HCT116 (cell line): ENCODE results near the gene ZFHX3. TPM values are rescaled to one million over a fixed set of nuclear protein-coding genes. Genes with fewer than 3 reads are reported as not detected.

Source experiments
- ATAC-seq: fragments of 200-7000 bp; cut with Tn5 transposase; 2 replicates; pipeline ENCODE4 v1.9.1; 2020; ENCODE audit warnings: mild to moderate bottlenecking, moderate library complexity
- BruUV-seq: library from RNA; stranded (reverse); fragments of 400-500 nt; replicated peaks from 2 replicates; lab custom pipeline; 2021; lab: Mats Ljungman, UMichigan
- CTCF ChIA-PET: fragments of 300-600 bp; sonication (Branson Sonifier 250); formaldehyde crosslinking; loops from one replicate; lab custom pipeline; 2021; ENCODE audit warnings: antibody characterized with exemption; lab: Charles Lee
- POLR2A ChIA-PET: fragments of 300-600, 350-600 bp; sonication (Branson Sonifier 250); formaldehyde crosslinking; loops from one replicate; lab custom pipeline; 2021; ENCODE audit warnings: antibody characterized with exemption; lab: Charles Lee
- RAD21 ChIA-PET, 2 experiments: fragments of 300-600 bp; sonication (Branson Sonifier 250); formaldehyde crosslinking; loops; one replicate each; lab custom pipeline; 2023; ENCODE audit warnings: low total read pairs in 2 of 2; ENCODE audit not compliant: uncharacterized antibody in 2 of 2, unreplicated experiment in 2 of 2, low non-redundant PET in 1 of 2; lab: Charles Lee
- DNase-seq: peaks from one replicate; pipeline ENCODE4 v3.0.0-alpha.2; 2010; ENCODE audit warnings: low read depth, low spot score
- H2AFZ ChIP-seq: fragments of 200-600 bp; shearing (Covaris generic), sonication (generic); 2 replicates; pipeline ENCODE4 v1.6.1; 2017; ENCODE audit warnings: low read depth, mixed run types, mixed read lengths, antibody characterized with exemption, low read length; ENCODE audit not compliant: poor library complexity, severe bottlenecking
- H3K27ac ChIP-seq: 2 replicates; pipeline ENCODE4 v1.5.1; 2012; ENCODE audit warnings: low read depth, low read length
- H3K27me3 ChIP-seq: fragments of 200-600 bp; sonication (generic); 2 replicates; pipeline ENCODE4 v1.6.1; 2016; ENCODE audit warnings: mixed run types, low read length, mixed read lengths; ENCODE audit not compliant: insufficient read depth
- H3K36me3 ChIP-seq, 2 experiments: fragments of 200-500 bp in 1 of 2; fragments of 200-600 bp in 1 of 2; sonication (Bioruptor generic) in 1 of 2; sonication (generic) in 1 of 2; 2 replicates each; pipeline versions ENCODE4 v1.5.1 to v1.6.1; 2014 to 2016; ENCODE audit warnings: low read length in 2 of 2, inconsistent platforms in 1 of 2, mixed read lengths in 1 of 2, mixed run types in 1 of 2; ENCODE audit not compliant: insufficient read depth in 2 of 2, control insufficient read depth in 1 of 2
- H3K4me1 ChIP-seq, 2 experiments: fragments of 200-600 bp in 1 of 2; sonication (generic) in 1 of 2; 2 replicates each; pipeline versions ENCODE4 v1.5.1 to v1.6.1; 2012 to 2017; ENCODE audit warnings: low read length in 2 of 2, inconsistent platforms in 1 of 2, mild to moderate bottlenecking in 1 of 2, mixed read lengths in 1 of 2, mixed run types in 1 of 2, moderate library complexity in 1 of 2; ENCODE audit not compliant: insufficient read depth in 2 of 2, control insufficient read depth in 1 of 2
- H3K4me2 ChIP-seq: fragments of 200-600 bp; sonication (generic); 2 replicates; pipeline ENCODE4 v1.6.1; 2017; ENCODE audit warnings: mixed run types, low read length, mixed read lengths
- H3K4me3 ChIP-seq, 2 experiments: fragments of 200-600 bp in 1 of 2; sonication (generic) in 1 of 2; replicated peaks in 1 of 2; 2 replicates each; pipeline ENCODE4 v1.5.1; 2011 to 2016; ENCODE audit warnings: low read length in 2 of 2, control low read depth in 1 of 2, low read depth in 1 of 2, mild to moderate bottlenecking in 1 of 2, mixed read lengths in 1 of 2, mixed run types in 1 of 2
- H3K79me2 ChIP-seq: fragments of 200-600 bp; sonication (generic); 2 replicates; pipeline ENCODE4 v1.6.1; 2017; ENCODE audit warnings: mild to moderate bottlenecking, mixed run types, low read length, moderate library complexity, mixed read lengths; ENCODE audit not compliant: insufficient read depth
- H3K9ac ChIP-seq: fragments of 200-600 bp; sonication (generic); 2 replicates; pipeline ENCODE4 v1.6.1; 2016; ENCODE audit warnings: low read length, mixed read lengths
- H3K9me2 ChIP-seq: fragments of 200-600 bp; sonication (generic), shearing (Covaris generic); 2 replicates; pipeline ENCODE4 v1.6.1; 2017; ENCODE audit warnings: mixed run types, mild to moderate bottlenecking, moderate library complexity; ENCODE audit not compliant: insufficient read depth
- H3K9me3 ChIP-seq, 2 experiments: fragments of 200-500 bp in 1 of 2; fragments of 200-600 bp in 1 of 2; sonication (Bioruptor generic) in 1 of 2; sonication (generic) in 1 of 2; 2 replicates each; pipeline ENCODE4 v1.6.1; 2014 to 2017; ENCODE audit warnings: low read length in 2 of 2, mixed read lengths in 2 of 2, inconsistent platforms in 1 of 2, low read depth in 1 of 2, mild to moderate bottlenecking in 1 of 2, mixed run types in 1 of 2, moderate library complexity in 1 of 2; ENCODE audit not compliant: control insufficient read depth in 1 of 2, insufficient read depth in 1 of 2
- H4K20me1 ChIP-seq: fragments of 200-600 bp; sonication (generic), shearing (Covaris generic); 2 replicates; pipeline ENCODE4 v1.6.1; 2017; ENCODE audit warnings: mixed run types, mild to moderate bottlenecking, moderate library complexity; ENCODE audit not compliant: insufficient read depth
- EGR1 ChIP-seq: IDR thresholded peaks from 2 replicates; pipeline ENCODE4 v1.6.1; 2012; ENCODE audit warnings: low read depth
- ELF1 ChIP-seq: IDR thresholded peaks from 2 replicates; pipeline ENCODE4 v1.6.1; 2012; ENCODE audit warnings: low read depth, borderline replicate concordance
- EZH2phosphoT487 ChIP-seq: fragments of 200-600 bp; IDR thresholded peaks from 2 replicates; pipeline ENCODE4 v1.6.1; 2018; ENCODE audit warnings: antibody characterized with exemption, borderline replicate concordance
- POLR2AphosphoS5 ChIP-seq: IDR thresholded peaks from 2 replicates; pipeline ENCODE4 v1.6.1; 2011; ENCODE audit warnings: mild to moderate bottlenecking, low read depth, low read length, moderate library complexity
- RAD21 ChIP-seq: IDR thresholded peaks from 2 replicates; pipeline ENCODE4 v1.6.1; 2012; ENCODE audit warnings: low read depth, mild to moderate bottlenecking
- REST ChIP-seq: IDR thresholded peaks from 2 replicates; pipeline ENCODE4 v1.6.1; 2012; ENCODE audit warnings: low read depth
- SIN3A ChIP-seq: IDR thresholded peaks from 2 replicates; pipeline ENCODE4 v1.6.1; 2012; ENCODE audit warnings: low read depth
- SRF ChIP-seq: IDR thresholded peaks from 2 replicates; pipeline ENCODE4 v1.6.1; 2012; ENCODE audit warnings: low read depth
- ZNF274 ChIP-seq: fragments of 200-500 bp; sonication (Bioruptor generic); IDR thresholded peaks from 2 replicates; pipeline ENCODE4 v1.6.1; 2014; ENCODE audit warnings: mild to moderate bottlenecking, low read depth, low read length, inconsistent platforms
- intact Hi-C: fragments of 100-400 bp; cut with micrococcal nuclease; formaldehyde crosslinking; loops from 2 replicates; pipeline ENCODE4 v1.10.0; 2022
- total RNA-seq: library from RNA; stranded (reverse); gene quantifications from one replicate; pipeline ENCODE4 v1.2.1, GENCODE V29; 2021; ENCODE audit not compliant: unreplicated experiment
- TF ChIP-seq, protein P1 (sequence below), 3 experiments: fragments of 200-600 bp in 1 of 3; sonication (generic) in 1 of 3; IDR thresholded peaks in 2 of 3; conservative IDR thresholded peaks in 1 of 3; 2 replicates each; pipeline ENCODE4 v1.5.1; 2012 to 2017; ENCODE audit warnings: low read depth in 2 of 3, low read length in 2 of 3, antibody characterized with exemption in 1 of 3, borderline replicate concordance in 1 of 3, control low read depth in 1 of 3, mild to moderate bottlenecking in 1 of 3, mixed read lengths in 1 of 3, mixed run types in 1 of 3, moderate library complexity in 1 of 3; ENCODE audit not compliant: insufficient read depth in 1 of 3

The ZFHX3 gene
- total RNA-seq, 1 experiment from 2014 or later: 6.3 TPM

DNA sequence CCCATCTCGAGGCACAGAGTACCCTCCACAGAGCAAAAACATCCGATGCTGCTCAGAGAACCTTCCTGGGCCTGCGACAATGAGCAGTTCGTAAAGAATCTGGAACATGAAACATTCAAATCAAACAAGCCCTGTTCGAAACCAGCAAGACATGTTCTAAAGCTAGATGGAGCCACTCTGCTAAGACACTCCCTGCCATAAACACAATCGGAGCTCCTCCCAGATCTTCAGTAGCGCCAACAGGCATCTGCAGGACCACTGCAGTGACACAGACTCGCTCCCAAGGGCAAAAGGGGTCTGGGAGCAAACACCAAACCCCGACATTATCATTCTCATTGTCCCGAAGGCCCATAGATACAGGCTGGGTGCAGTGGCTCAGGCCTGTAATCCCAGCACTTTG lies 108.7 kb downstream of the ZFHX3 start:
- Histone ChIP-seq H2AFZ (no peak overlapping the region), H3K4me2 (peak overlapping the region; percentile 31), H4K20me1 (no peaks in the 10 kb centered on the region), H3K36me3 (no peaks in the 10 kb centered on the region), H3K9me2 (no peaks in the 10 kb centered on the region), H3K9ac (no peak overlapping the region), H3K4me3 (no peak overlapping the region), H3K9me3 (no peaks in the 10 kb centered on the region), H3K27me3 (no peaks in the 10 kb centered on the region), H3K79me2 (peaks cover 6% of the 10 kb centered on the region; the same call in 1 of the 2 replicates), H3K4me1 (peaks cover 3 to 26% of the 10 kb centered on the region in 2 experiments; a peak in 3 of 4 replicates), H3K27ac (no peak overlapping the region)
- CTCF ChIA-PET: interaction anchor here (1.0 kb wide), 1 partner anchor 56 kb away, joined by 3 read pairs; no protein-coding TSS in a partner anchor
- intact Hi-C loops: no loop called here
- POLR2A ChIA-PET: no interaction called here
- peak; percentile 18; the same call in 1 of the 2 replicates for TF ChIP-seq RAD21
- TF ChIP-seq EGR1: no peak
- RAD21 ChIA-PET: no interaction called here
- DNase-seq: no peak
- no TSS peak for BruUV-seq
- ATAC-seq: peak; percentile 59

GRCh38 chr16:72938795-72939164 lies 109.1 kb downstream of the ZFHX3 start:
- peak overlapping the region; percentile 31 for H3K4me2 ChIP-seq
- RAD21 ChIA-PET: interaction anchor here in 1 of 2 experiments (0.6 kb wide), 1 partner anchor 119 kb away, joined by 3 read pairs; no protein-coding TSS in a partner anchor
- BruUV-seq: no TSS peak
- no peak overlapping the region for H2AFZ ChIP-seq
- no peaks in the 10 kb centered on the region for H3K27me3 ChIP-seq
- no peak for DNase-seq
- no peak overlapping the region for H3K27ac ChIP-seq
- no peaks in the 10 kb centered on the region for H3K9me3 ChIP-seq
- H3K4me1 ChIP-seq: peaks cover 3 to 26% of the 10 kb centered on the region in 2 experiments; a peak in 3 of 4 replicates
- H3K9me2 ChIP-seq: no peaks in the 10 kb centered on the region
- H3K9ac ChIP-seq: no peak overlapping the region
- TF ChIP-seq POLR2AphosphoS5 (no peak), SRF (no peak), REST (no peak), RAD21 (no peak), ZNF274 (no peak), ELF1 (no peak), EZH2phosphoT487 (no peak), EGR1 (no peak), SIN3A (no peak)
- TF ChIP-seq, protein P1, sequence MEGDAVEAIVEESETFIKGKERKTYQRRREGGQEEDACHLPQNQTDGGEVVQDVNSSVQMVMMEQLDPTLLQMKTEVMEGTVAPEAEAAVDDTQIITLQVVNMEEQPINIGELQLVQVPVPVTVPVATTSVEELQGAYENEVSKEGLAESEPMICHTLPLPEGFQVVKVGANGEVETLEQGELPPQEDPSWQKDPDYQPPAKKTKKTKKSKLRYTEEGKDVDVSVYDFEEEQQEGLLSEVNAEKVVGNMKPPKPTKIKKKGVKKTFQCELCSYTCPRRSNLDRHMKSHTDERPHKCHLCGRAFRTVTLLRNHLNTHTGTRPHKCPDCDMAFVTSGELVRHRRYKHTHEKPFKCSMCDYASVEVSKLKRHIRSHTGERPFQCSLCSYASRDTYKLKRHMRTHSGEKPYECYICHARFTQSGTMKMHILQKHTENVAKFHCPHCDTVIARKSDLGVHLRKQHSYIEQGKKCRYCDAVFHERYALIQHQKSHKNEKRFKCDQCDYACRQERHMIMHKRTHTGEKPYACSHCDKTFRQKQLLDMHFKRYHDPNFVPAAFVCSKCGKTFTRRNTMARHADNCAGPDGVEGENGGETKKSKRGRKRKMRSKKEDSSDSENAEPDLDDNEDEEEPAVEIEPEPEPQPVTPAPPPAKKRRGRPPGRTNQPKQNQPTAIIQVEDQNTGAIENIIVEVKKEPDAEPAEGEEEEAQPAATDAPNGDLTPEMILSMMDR (IDR thresholded peaks at IDR 0.05 in 2 of 3, conservative IDR thresholded peaks at IDR 0.05 in 1 of 3; ENCODE audit: borderline replicate concordance in 1 of 3, insufficient read depth in 1 of 3, low read depth in 2 of 3, low read length in 2 of 3): no peak
- TF ChIP-seq, all 23 proteins: peak for 0
- peaks cover 6% of the 10 kb centered on the region; the same call in 1 of the 2 replicates for H3K79me2 ChIP-seq
- no peak for ATAC-seq
- H3K4me3 ChIP-seq: no peak overlapping the region
- no peaks in the 10 kb centered on the region for H4K20me1 ChIP-seq
- POLR2A ChIA-PET: no interaction called here
- intact Hi-C loops: no loop called here
- CTCF ChIA-PET: interaction anchor here (1.0 kb wide), 1 partner anchor 57 kb away, joined by 3 read pairs; no protein-coding TSS in a partner anchor
- no peaks in the 10 kb centered on the region for H3K36me3 ChIP-seq
